Measurements from ENCODE around the gene MMP26. TPM values are rescaled to one million over a fixed set of nuclear protein-coding genes. Genes with fewer than 3 reads are reported as not detected.

MMP26 gene
- not detected for total RNA-seq

- Mint-ChIP-seq H3K27ac (no peak within 1 kb of the TSS), H3K4me1 (ENCODE audit: low read depth) (peaks cover 4% of the 10 kb centered on the region), H3K4me3 (no peak within 1 kb of the TSS), H3K27me3 (peaks cover 12% of the 10 kb centered on the region), H3K9me3 (no peaks in the 10 kb centered on the region), H3K36me3 (no peaks in the 10 kb centered on the region)
- intact Hi-C loops (cut with micrococcal nuclease), result no loop called here
- ChIA-PET CTCF (no interaction called here), POLR2A (no interaction called here)
- no peak for DNase-seq
These were observed at the start of gene MMP26 for GRCh38 chr11:4704054-4704789. MMP26 (plus strand) TSS chr11:4704784.

GRCh38 chr11:4658629-4659445 lies 45.7 kb upstream of the MMP26 start:
- intact Hi-C loops (cut with micrococcal nuclease), result no loop called here
- CTCF ChIA-PET, result interaction anchor here (1.4 kb wide), 1 partner anchor 22 kb away, joined by 3 read pairs; the partner anchor contains the start of gene OR51D1
- Mint-ChIP-seq H3K4me1 (ENCODE audit: low read depth) (no peaks in the 10 kb centered on the region), H3K4me3 (no peak overlapping the region), H3K36me3 (no peaks in the 10 kb centered on the region), H3K27ac (no peak overlapping the region), H3K27me3 (peaks cover 12% of the 10 kb centered on the region), H3K9me3 (no peaks in the 10 kb centered on the region)
- DNase-seq, result no peak
- POLR2A ChIA-PET, result no interaction called here

- H3K27me3 Mint-ChIP-seq, result peaks cover 9% of the 10 kb centered on the region
- H3K27ac Mint-ChIP-seq, result no peak overlapping the region
- POLR2A ChIA-PET, result no interaction called here
- CTCF ChIA-PET, result no interaction called here
- no peaks in the 10 kb centered on the region for H3K4me1 Mint-ChIP-seq (ENCODE audit: low read depth)
- no peaks in the 10 kb centered on the region for H3K9me3 Mint-ChIP-seq
- no peak overlapping the region for H3K4me3 Mint-ChIP-seq
- no peak for DNase-seq
- intact Hi-C loops (cut with micrococcal nuclease), result no loop called here
- no peaks in the 10 kb centered on the region for H3K36me3 Mint-ChIP-seq
These were observed 41.7 kb upstream of the MMP26 start for GRCh38 chr11:4662876-4663275.

GRCh38 chr11:4664183-4664582 lies 40.4 kb upstream of the MMP26 start:
- Mint-ChIP-seq H3K4me1 (ENCODE audit: low read depth) (no peaks in the 10 kb centered on the region), H3K27ac (no peak overlapping the region), H3K9me3 (no peaks in the 10 kb centered on the region), H3K36me3 (no peaks in the 10 kb centered on the region), H3K4me3 (no peak overlapping the region), H3K27me3 (peaks cover 9% of the 10 kb centered on the region)
- no peak for DNase-seq
- intact Hi-C loops (cut with micrococcal nuclease), result no loop called here
- ChIA-PET CTCF (no interaction called here), POLR2A (no interaction called here)

- Mint-ChIP-seq H3K27me3 (peaks cover 9% of the 10 kb centered on the region), H3K27ac (no peak overlapping the region), H3K9me3 (no peaks in the 10 kb centered on the region), H3K4me3 (no peak overlapping the region), H3K36me3 (no peaks in the 10 kb centered on the region), H3K4me1 (ENCODE audit: low read depth) (no peaks in the 10 kb centered on the region)
- intact Hi-C loops (cut with micrococcal nuclease), result no loop called here
- ChIA-PET CTCF (no interaction called here), POLR2A (no interaction called here)
- DNase-seq, result no peak
These were observed 39.8 kb upstream of the MMP26 start for GRCh38 chr11:4664786-4665185.

- H3K36me3 Mint-ChIP-seq, result no peaks in the 10 kb centered on the region
- H3K4me1 Mint-ChIP-seq (ENCODE audit: low read depth), result no peaks in the 10 kb centered on the region
- no peaks in the 10 kb centered on the region for H3K9me3 Mint-ChIP-seq
- no peak overlapping the region for H3K4me3 Mint-ChIP-seq
- H3K27ac Mint-ChIP-seq, result no peak overlapping the region
- ChIA-PET POLR2A (no interaction called here), CTCF (no interaction called here)
- peaks cover 9% of the 10 kb centered on the region for H3K27me3 Mint-ChIP-seq
- DNase-seq, result no peak
- intact Hi-C loops (cut with micrococcal nuclease), result no loop called here
These were observed 39.2 kb upstream of the MMP26 start for GRCh38 chr11:4665424-4665823.

GRCh38 chr11:4671741-4672140 lies 32.8 kb upstream of the MMP26 start:
- no peak for DNase-seq
- Mint-ChIP-seq H3K4me1 (ENCODE audit: low read depth) (no peaks in the 10 kb centered on the region), H3K27ac (no peak overlapping the region), H3K4me3 (no peak overlapping the region), H3K27me3 (peaks cover 6% of the 10 kb centered on the region), H3K36me3 (no peaks in the 10 kb centered on the region), H3K9me3 (no peaks in the 10 kb centered on the region)
- intact Hi-C loops (cut with micrococcal nuclease), result no loop called here
- CTCF ChIA-PET, result no interaction called here
- POLR2A ChIA-PET, result no interaction called here

GRCh38 chr11:4672470-4672869 lies 32.1 kb upstream of the MMP26 start:
- no peak overlapping the region for H3K27ac Mint-ChIP-seq
- H3K4me1 Mint-ChIP-seq (ENCODE audit: low read depth), result no peaks in the 10 kb centered on the region
- ChIA-PET CTCF (no interaction called here), POLR2A (no interaction called here)
- intact Hi-C loops (cut with micrococcal nuclease), result no loop called here
- no peaks in the 10 kb centered on the region for H3K9me3 Mint-ChIP-seq
- no peaks in the 10 kb centered on the region for H3K36me3 Mint-ChIP-seq
- peaks cover 6% of the 10 kb centered on the region for H3K27me3 Mint-ChIP-seq
- H3K4me3 Mint-ChIP-seq, result no peak overlapping the region
- DNase-seq, result no peak

GRCh38 chr11:4673781-4674180 lies 30.8 kb upstream of the MMP26 start:
- no peaks in the 10 kb centered on the region for H3K4me1 Mint-ChIP-seq (ENCODE audit: low read depth)
- intact Hi-C loops (cut with micrococcal nuclease), result no loop called here
- CTCF ChIA-PET, result no interaction called here

GRCh38 chr11:4677948-4678347 lies 26.6 kb upstream of the MMP26 start:
- H3K36me3 Mint-ChIP-seq, result no peaks in the 10 kb centered on the region
- ChIA-PET POLR2A (no interaction called here), CTCF (no interaction called here)
- peaks cover 9% of the 10 kb centered on the region for H3K27me3 Mint-ChIP-seq
- H3K4me3 Mint-ChIP-seq, result no peak overlapping the region
- intact Hi-C loops (cut with micrococcal nuclease), result no loop called here
- no peaks in the 10 kb centered on the region for H3K4me1 Mint-ChIP-seq (ENCODE audit: low read depth)
- no peak overlapping the region for H3K27ac Mint-ChIP-seq
- no peaks in the 10 kb centered on the region for H3K9me3 Mint-ChIP-seq
- no peak for DNase-seq

More at GRCh38 chr11:4673781-4674180, 30.8 kb upstream of the MMP26 start:
- POLR2A ChIA-PET, result no interaction called here
- Mint-ChIP-seq H3K36me3 (no peaks in the 10 kb centered on the region), H3K27me3 (peaks cover 6% of the 10 kb centered on the region), H3K9me3 (no peaks in the 10 kb centered on the region), H3K27ac (no peak overlapping the region), H3K4me3 (no peak overlapping the region)
- DNase-seq, result no peak

GRCh38 chr11:4680341-4680740 lies 24.2 kb upstream of the MMP26 start:
- no peak overlapping the region for H3K4me3 Mint-ChIP-seq
- H3K4me1 Mint-ChIP-seq (ENCODE audit: low read depth), result no peaks in the 10 kb centered on the region
- CTCF ChIA-PET, result interaction anchor here (1.2 kb wide), 1 partner anchor 44 kb away, joined by 4 read pairs; the partner anchor contains the start of gene OR51D1
- H3K36me3 Mint-ChIP-seq, result no peaks in the 10 kb centered on the region
- POLR2A ChIA-PET, result no interaction called here
- intact Hi-C loops (cut with micrococcal nuclease), result no loop called here
- peaks cover 3% of the 10 kb centered on the region for H3K27me3 Mint-ChIP-seq
- H3K9me3 Mint-ChIP-seq, result no peaks in the 10 kb centered on the region
- no peak overlapping the region for H3K27ac Mint-ChIP-seq
- no peak for DNase-seq

- Mint-ChIP-seq H3K27me3 (peaks cover 3% of the 10 kb centered on the region), H3K27ac (no peak overlapping the region), H3K4me3 (no peak overlapping the region), H3K4me1 (ENCODE audit: low read depth) (no peaks in the 10 kb centered on the region), H3K36me3 (no peaks in the 10 kb centered on the region), H3K9me3 (no peaks in the 10 kb centered on the region)
- ChIA-PET CTCF (interaction anchor here (1.4 kb wide), 1 partner anchor 46 kb away, joined by 4 read pairs; the partner anchor contains the start of gene OR51D1), POLR2A (no interaction called here)
- no peak for DNase-seq
- intact Hi-C loops (cut with micrococcal nuclease), result no loop called here
These were observed 21.8 kb upstream of the MMP26 start for GRCh38 chr11:4682623-4683419.
